ENCODE data around the gene MAFB.

MAFB gene

DNA sequence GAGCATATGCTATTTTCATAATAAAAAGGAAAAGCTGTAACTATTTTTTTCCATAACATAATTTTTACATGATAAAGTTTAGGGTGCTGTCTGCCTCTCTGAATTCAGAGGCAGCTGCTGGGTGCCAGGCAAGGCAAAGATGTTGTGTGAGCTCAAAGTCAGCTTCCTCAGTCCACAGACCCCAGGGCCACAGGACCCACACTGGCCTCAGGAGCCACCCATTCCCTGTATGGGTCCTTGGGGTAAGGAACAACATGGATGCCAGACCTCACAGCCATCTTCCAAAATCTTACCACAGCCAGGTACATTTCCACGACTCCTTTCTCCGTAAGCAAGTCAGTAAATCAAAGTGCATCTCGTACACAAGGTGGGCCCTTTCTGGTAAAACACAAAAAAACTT, 16.4 kb upstream of the MAFB start:
- in situ Hi-C loops (cut with MboI; ENCODE audit: low pct_unique_long_range_greater_than_20kb, low sequenced_read_pairs, unreplicated experiment), result no loop called here
- TF ChIP-seq, protein P1, sequence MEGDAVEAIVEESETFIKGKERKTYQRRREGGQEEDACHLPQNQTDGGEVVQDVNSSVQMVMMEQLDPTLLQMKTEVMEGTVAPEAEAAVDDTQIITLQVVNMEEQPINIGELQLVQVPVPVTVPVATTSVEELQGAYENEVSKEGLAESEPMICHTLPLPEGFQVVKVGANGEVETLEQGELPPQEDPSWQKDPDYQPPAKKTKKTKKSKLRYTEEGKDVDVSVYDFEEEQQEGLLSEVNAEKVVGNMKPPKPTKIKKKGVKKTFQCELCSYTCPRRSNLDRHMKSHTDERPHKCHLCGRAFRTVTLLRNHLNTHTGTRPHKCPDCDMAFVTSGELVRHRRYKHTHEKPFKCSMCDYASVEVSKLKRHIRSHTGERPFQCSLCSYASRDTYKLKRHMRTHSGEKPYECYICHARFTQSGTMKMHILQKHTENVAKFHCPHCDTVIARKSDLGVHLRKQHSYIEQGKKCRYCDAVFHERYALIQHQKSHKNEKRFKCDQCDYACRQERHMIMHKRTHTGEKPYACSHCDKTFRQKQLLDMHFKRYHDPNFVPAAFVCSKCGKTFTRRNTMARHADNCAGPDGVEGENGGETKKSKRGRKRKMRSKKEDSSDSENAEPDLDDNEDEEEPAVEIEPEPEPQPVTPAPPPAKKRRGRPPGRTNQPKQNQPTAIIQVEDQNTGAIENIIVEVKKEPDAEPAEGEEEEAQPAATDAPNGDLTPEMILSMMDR (IDR thresholded peaks at IDR 0.05; ENCODE audit: extremely low read depth, insufficient read depth, missing control alignments), result no peak
- no peak for DNase-seq (ENCODE audit: low spot score)

DNA sequence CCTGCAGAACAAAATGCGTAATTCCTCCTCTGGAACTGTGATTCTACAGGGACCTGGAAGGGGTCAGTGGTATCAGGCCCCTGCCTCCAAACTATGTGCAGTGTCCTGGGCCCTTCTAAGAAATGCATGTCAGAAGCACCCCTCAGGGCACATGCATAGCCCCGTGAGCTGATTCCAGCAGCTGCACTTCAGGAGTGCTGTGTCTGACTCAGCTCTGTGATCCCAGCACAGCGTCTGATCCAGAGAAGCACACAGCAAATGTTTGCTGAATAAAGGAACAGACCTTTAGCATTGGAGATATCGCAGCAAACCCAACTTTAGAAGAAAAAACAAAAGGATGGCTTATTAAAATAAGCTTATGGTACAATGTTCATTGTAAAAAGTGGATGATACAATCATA, 15.8 kb upstream of the MAFB start:
- TF ChIP-seq, protein P1 (IDR thresholded peaks at IDR 0.05; ENCODE audit: extremely low read depth, insufficient read depth, missing control alignments), result no peak
- DNase-seq (ENCODE audit: low spot score), result no peak
- in situ Hi-C loops (cut with MboI; ENCODE audit: low pct_unique_long_range_greater_than_20kb, low sequenced_read_pairs, unreplicated experiment), result no loop called here

DNA sequence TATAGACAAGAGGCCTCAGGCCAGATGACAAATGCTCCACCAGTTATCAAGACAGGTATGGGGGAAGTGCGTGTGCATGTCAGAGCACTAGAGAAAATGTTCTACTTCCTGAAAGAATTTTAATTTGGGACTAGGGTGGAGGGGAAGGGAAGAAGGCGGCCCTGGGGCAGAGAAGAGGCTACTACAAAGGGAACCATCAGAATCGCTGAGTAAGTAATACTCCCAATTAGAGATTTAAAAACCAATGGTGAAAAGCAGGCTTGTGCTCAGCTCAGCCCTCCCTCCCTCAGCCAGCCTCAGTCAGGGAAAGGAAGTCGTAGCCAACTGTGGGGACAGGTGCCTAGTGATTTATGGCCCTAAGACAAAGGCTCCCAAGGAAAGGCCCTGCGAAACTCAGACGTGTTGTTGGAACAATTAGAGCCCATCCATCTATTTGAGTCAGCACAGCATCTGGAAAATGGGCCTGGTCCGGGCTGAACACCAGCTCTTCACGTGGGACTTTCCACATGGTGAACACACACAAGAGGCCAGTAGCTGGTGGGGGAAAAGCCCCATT, 15.0 kb upstream of the MAFB start:
- no peak for DNase-seq (ENCODE audit: low spot score)
- TF ChIP-seq, protein P1 (IDR thresholded peaks at IDR 0.05; ENCODE audit: extremely low read depth, insufficient read depth, missing control alignments), result no peak
- in situ Hi-C loops (cut with MboI; ENCODE audit: low pct_unique_long_range_greater_than_20kb, low sequenced_read_pairs, unreplicated experiment), result no loop called here

DNA sequence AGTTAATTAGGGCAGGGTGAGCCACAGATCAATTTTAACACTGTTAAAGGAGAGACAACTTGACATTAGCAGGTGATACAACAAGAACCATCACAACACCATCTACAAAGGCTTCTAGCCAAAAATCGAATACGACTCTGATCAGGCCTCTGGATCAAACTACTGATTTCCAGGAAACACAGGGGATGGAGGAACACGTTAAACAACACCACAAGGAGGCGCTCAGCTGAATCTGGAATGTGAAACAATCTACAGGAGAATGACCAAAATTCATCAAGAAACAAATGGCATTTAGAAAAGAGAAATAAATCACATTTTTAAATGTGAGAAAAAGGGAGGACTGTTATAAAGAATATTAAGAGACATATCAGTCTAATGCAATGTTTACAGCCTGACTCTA, 13.5 kb upstream of the MAFB start:
- TF ChIP-seq, protein P1 (IDR thresholded peaks at IDR 0.05; ENCODE audit: extremely low read depth, insufficient read depth, missing control alignments), result peak; percentile 29

DNA sequence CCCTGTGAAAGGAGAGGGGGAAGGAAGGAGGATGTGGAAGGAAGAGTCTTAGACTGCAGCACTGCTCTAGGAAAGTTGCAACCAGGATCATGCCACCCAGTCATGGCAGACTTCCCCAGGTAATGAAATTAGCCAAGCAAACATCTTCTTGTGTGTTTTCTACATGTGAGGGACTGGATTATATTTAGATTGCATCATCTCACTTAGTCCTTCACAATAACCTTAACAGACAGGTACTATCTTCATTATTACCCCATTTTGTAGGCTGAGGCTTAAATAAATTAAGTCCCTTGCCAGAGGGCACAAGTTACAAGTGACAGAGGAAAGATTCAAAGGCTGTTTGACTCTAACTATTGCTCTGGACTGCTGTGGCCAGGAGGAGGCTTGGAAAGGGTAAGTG, 9.7 kb upstream of the MAFB start:
- in situ Hi-C loops (cut with MboI; ENCODE audit: low pct_unique_long_range_greater_than_20kb, low sequenced_read_pairs, unreplicated experiment), result loop anchor here (25.0 kb wide), 1 partner anchor 811 kb away; no protein-coding TSS in a partner anchor
- TF ChIP-seq, protein P1 (IDR thresholded peaks at IDR 0.05; ENCODE audit: extremely low read depth, insufficient read depth, missing control alignments), result no peak
- no peak for DNase-seq (ENCODE audit: low spot score)

More for the DNA sequence above, 13.5 kb upstream of the MAFB start:
- in situ Hi-C loops (cut with MboI; ENCODE audit: low pct_unique_long_range_greater_than_20kb, low sequenced_read_pairs, unreplicated experiment), result no loop called here
- no peak for DNase-seq (ENCODE audit: low spot score)

DNA sequence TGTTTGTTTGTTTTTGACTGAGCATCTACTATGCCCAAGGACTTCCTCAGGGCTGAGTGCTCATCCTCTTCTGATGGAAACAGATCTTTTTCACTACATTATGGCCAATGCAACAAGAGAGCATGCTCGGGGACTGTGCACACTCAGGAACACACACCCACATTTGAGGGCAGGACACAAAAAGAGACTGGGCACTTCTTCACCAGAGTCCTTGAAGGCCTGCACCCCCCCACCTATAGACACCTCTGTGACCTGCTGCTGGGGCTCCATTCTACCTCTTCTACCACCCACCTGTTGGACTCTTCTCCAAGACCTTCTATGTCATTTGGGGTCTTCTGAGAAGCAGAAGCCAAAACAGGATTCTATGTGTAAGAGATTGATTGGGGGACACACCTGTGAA, 9.2 kb upstream of the MAFB start:
- in situ Hi-C loops (cut with MboI; ENCODE audit: low pct_unique_long_range_greater_than_20kb, low sequenced_read_pairs, unreplicated experiment), result loop anchor here (25.0 kb wide), 1 partner anchor 811 kb away; no protein-coding TSS in a partner anchor
- TF ChIP-seq, protein P1 (IDR thresholded peaks at IDR 0.05; ENCODE audit: extremely low read depth, insufficient read depth, missing control alignments), result no peak

More for the DNA sequence above, 9.2 kb upstream of the MAFB start:
- no peak for DNase-seq (ENCODE audit: low spot score)
